ENCODE data around the gene ZDHHC16. TPM values are rescaled to one million over a fixed set of nuclear protein-coding genes. Genes with fewer than 3 reads are reported as not detected.

ZDHHC16 gene
- total RNA-seq, 1 experiment from 2014 or later, result 53.3 TPM

DNA sequence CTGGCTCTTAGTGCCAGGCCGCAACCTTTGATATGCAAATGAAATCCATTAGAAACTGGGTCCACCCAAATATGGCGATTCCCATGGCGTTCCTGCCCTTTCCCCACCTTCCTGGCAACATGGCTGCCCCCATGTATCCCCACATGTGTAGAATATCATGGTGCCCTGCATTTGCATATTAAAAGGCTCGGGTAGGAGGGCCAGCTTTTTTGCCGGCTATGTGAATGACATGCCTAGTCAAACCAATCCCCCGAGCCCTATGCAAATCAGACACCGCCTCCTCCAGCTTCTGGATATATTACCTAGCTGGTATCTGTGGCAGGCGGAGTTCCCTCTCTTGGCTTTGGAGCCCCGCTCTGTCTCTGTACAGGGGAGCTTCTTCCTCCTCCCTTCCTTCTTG, 34.0 kb downstream of the ZDHHC16 start:
- no peaks in the 10 kb centered on the region for H3K9me3 ChIP-seq (replicated peaks)
- no peak overlapping the region for H3K27ac ChIP-seq
- no peak overlapping the region for H3K4me3 ChIP-seq
- H3K4me1 ChIP-seq, result no peaks in the 10 kb centered on the region
- H3K36me3 ChIP-seq, result peaks cover 61% of the 10 kb centered on the region
- H3K27me3 ChIP-seq, result no peaks in the 10 kb centered on the region
- DNase-seq, result peak; percentile 17 to 30

DNA sequence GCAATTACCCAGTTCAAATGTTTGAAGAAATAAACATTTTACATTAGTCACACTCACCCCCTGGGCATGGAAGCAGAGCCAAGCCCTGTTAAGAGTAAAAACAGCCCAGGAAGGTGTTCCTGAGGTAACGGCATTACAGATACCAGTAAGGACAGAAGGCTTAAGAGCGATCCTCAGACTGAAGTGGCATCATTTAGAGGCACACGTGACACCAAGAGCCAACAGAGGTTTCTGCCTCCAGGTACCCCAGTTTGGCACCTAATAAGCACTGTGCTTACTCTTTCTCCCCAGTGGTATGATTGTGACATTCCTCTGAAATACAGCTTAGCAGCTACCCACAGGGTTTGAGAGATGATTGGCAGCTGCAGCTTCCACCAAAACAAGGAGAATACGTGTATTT, 35.1 kb downstream of the ZDHHC16 start:
- no peak for DNase-seq

DNA sequence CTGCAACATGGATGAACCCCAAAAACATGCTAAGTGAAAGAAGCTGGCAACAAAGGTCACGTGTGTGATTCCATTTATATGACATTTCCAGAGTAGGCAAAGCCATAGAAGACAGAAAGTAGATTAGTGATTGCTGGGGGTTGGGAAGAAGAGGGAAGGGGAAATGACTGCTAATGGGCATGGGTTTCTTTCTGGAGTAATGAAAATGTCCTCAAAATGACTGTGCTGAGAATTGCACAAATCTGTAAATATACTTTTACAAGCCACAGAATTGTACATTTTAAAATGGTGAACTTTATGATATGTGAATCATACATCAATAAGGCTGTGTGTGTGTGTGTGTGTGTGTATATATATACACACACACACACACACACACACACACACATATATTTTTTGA, 36.4 kb downstream of the ZDHHC16 start:
- no peaks in the 10 kb centered on the region for H3K27me3 ChIP-seq
- H3K9me3 ChIP-seq (replicated peaks), result no peaks in the 10 kb centered on the region
- DNase-seq, result no peak
- no peak overlapping the region for H3K27ac ChIP-seq
- no peaks in the 10 kb centered on the region for H3K4me1 ChIP-seq
- H3K4me3 ChIP-seq, result no peak overlapping the region
- peaks cover 46% of the 10 kb centered on the region for H3K36me3 ChIP-seq

More for the DNA sequence above, 35.1 kb downstream of the ZDHHC16 start:
- Histone ChIP-seq H3K4me1 (no peaks in the 10 kb centered on the region), H3K27ac (no peak overlapping the region), H3K4me3 (no peak overlapping the region), H3K27me3 (no peaks in the 10 kb centered on the region), H3K36me3 (peaks cover 56% of the 10 kb centered on the region), H3K9me3 (replicated peaks) (no peaks in the 10 kb centered on the region)

DNA sequence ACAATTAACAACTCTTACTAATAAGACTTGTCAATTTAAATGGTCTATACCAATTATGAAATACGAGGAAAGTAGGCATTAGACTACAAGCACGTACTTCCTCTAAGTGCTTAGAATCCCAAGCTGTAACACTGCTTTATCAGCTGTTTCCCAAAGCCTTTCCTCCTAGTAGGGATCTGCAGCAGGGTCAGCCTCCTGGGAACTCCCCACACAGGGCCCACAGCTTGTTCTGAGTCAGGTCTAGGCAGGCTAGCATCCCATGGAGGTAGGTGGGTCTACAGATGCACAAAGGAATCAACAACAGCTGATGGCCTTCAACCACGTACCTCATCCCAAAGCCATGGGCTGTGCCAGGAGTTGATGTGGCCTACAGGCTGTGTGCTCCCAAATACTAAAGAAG, 37.5 kb downstream of the ZDHHC16 start:
- Histone ChIP-seq H3K4me1 (no peaks in the 10 kb centered on the region), H3K27ac (no peak overlapping the region), H3K4me3 (no peak overlapping the region), H3K9me3 (replicated peaks) (no peaks in the 10 kb centered on the region), H3K27me3 (no peaks in the 10 kb centered on the region), H3K36me3 (peaks cover 46% of the 10 kb centered on the region)
- DNase-seq, result peak; percentile 23 to 36

GRCh38 chr10:97483921-97484320, 37.9 kb downstream of the ZDHHC16 start:
- H3K4me1 ChIP-seq, result no peaks in the 10 kb centered on the region
- no peak for DNase-seq
- H3K27me3 ChIP-seq, result no peaks in the 10 kb centered on the region
- no peak overlapping the region for H3K4me3 ChIP-seq
- H3K36me3 ChIP-seq, result peaks cover 49% of the 10 kb centered on the region
- no peaks in the 10 kb centered on the region for H3K9me3 ChIP-seq (replicated peaks)
- H3K27ac ChIP-seq, result no peak overlapping the region

- no peaks in the 10 kb centered on the region for H3K4me1 ChIP-seq
Observed at GRCh38 chr10:97485647-97486281, 39.8 kb downstream of the ZDHHC16 start.

DNA sequence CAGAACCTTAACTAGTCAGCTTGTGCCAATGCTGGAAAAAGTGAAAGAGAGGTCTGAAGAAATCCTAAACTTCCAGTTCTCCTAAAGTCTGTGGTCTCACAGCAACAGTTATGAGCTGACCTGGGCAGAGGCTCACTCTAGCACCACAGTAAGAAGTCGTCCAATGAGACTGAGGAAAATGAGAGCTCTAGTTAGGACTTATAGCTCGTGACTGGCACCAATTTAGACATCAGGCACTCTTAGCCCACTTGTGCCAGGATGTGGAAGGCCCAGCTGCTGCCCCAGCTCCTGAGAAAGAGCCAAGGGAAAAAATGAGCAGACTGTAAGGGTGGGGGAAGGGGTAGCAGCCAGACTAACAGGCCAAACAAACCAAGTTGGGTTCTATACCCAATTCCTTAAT, 44.6 kb downstream of the ZDHHC16 start:
- DNase-seq, result no peak
- Histone ChIP-seq H3K9me3 (replicated peaks) (no peaks in the 10 kb centered on the region), H3K4me3 (no peak overlapping the region), H3K36me3 (peaks cover 8% of the 10 kb centered on the region), H3K4me1 (no peaks in the 10 kb centered on the region), H3K27me3 (no peaks in the 10 kb centered on the region), H3K27ac (no peak overlapping the region)

More at GRCh38 chr10:97485647-97486281, 39.8 kb downstream of the ZDHHC16 start:
- no peaks in the 10 kb centered on the region for H3K9me3 ChIP-seq (replicated peaks)
- no peak overlapping the region for H3K27ac ChIP-seq
- peaks cover 34% of the 10 kb centered on the region for H3K36me3 ChIP-seq
- no peak overlapping the region for H3K4me3 ChIP-seq
- H3K27me3 ChIP-seq, result no peaks in the 10 kb centered on the region
- no peak for DNase-seq

DNA sequence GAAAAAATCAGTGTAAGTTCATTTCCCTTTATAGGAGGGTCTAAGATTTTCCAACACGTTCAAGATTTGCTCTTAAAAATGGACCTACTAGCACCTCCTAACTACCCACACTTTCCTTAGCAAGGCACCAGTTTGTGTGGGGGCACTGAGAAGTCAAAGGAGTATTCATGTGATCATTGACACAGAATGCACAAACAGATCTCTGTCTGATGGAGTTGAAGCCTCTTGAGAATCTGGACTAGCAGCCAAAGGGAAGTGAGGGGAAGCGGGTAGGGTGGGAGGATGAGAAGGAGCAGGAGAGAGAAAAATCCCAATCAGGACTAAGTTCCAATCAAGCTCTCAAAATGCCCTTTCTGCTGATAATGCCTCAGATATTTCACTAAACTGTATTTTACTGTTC, 48.2 kb downstream of the ZDHHC16 start:
- Histone ChIP-seq H3K4me1 (no peaks in the 10 kb centered on the region; the same call in 1 of the 2 replicates), H3K36me3 (no peaks in the 10 kb centered on the region), H3K27ac (no peak overlapping the region), H3K27me3 (no peaks in the 10 kb centered on the region), H3K4me3 (no peak overlapping the region), H3K9me3 (replicated peaks) (no peaks in the 10 kb centered on the region)
- no peak for DNase-seq

DNA sequence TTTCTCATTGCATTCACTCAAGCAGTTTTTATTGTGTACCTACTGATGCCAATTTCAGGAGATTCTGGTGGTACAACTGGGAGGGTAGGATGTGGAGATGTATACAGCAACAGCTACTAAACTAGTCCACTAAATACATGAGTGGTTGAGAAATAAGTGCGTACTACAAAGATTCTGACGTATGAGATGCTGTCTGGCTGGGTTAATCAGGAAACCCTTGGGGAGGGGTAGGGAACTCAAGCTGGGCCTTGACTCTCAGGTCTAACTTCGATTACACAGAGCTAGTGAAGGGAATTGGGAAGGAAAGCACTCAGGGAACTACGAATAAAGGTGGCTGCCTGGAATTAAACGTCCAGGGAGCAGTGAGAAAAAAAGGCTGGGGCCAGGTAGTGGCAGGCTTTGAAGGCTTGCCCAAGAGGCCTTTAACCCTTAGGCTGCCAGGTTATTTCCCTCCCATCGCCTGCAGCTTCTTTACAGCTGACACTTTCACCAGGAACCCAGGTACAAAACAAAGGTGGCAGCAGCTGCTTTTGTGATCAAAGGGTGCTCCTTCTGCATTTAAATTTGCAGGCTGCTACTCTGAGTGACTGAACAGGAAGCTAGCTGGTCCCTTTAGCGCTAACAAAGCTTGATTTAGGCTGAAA, 49.0 kb downstream of the ZDHHC16 start:
- Histone ChIP-seq H3K9me3 (replicated peaks) (no peaks in the 10 kb centered on the region), H3K27me3 (no peaks in the 10 kb centered on the region), H3K4me3 (no peak overlapping the region), H3K27ac (no peak overlapping the region), H3K4me1 (peaks cover under 1% of the 10 kb centered on the region), H3K36me3 (no peaks in the 10 kb centered on the region)
- no peak for DNase-seq

DNA sequence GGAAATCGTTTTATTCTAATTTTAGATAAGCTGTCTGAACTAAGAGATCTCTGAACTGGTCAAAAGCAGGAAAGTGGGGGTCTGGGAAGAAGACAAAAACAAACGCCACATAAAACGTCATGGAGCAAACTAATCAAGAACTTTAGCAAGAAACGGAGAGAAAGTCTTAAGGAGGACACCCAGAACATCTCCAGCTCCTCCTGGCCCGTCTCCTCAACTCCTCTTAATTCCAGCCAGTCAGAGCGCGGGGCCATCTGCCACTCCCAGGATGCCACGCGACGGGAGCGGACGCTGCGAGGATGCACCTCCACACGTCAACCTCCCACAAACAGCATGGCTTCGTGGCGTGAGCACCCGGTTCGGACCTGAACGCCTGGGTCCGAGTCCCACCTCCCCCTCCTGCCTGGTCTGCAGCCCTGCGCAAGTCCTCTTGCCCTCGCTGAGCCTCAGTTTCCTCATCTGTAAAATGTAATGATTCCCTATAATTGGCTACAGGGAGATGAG, 51.6 kb downstream of the ZDHHC16 start:
- peak overlapping the region; percentile 75 for H3K27ac ChIP-seq
- no peaks in the 10 kb centered on the region for H3K36me3 ChIP-seq
- peak; percentile 85 to 88 for DNase-seq
- peak overlapping the region; percentile 95 for H3K4me3 ChIP-seq
- peaks cover 8% of the 10 kb centered on the region for H3K4me1 ChIP-seq
- H3K27me3 ChIP-seq, result no peaks in the 10 kb centered on the region
- H3K9me3 ChIP-seq (replicated peaks), result no peaks in the 10 kb centered on the region

- Histone ChIP-seq H3K9me3 (replicated peaks) (no peaks in the 10 kb centered on the region), H3K27me3 (no peaks in the 10 kb centered on the region), H3K4me1 (peaks cover 8% of the 10 kb centered on the region), H3K4me3 (peak within 1 kb of the TSS; percentile 95), H3K36me3 (no peaks in the 10 kb centered on the region), H3K27ac (peak within 1 kb of the TSS; percentile 75)
- peak; percentile 99 to 100 for DNase-seq
Observed at GRCh38 chr10:97498076-97498840, 52.3 kb downstream of the ZDHHC16 start, which contains the start of gene MMS19. Gene MMS19, minus strand, starts transcription at chr10:97498422. Its CDS starts 38 bp downstream, at chr10:97498384.

DNA sequence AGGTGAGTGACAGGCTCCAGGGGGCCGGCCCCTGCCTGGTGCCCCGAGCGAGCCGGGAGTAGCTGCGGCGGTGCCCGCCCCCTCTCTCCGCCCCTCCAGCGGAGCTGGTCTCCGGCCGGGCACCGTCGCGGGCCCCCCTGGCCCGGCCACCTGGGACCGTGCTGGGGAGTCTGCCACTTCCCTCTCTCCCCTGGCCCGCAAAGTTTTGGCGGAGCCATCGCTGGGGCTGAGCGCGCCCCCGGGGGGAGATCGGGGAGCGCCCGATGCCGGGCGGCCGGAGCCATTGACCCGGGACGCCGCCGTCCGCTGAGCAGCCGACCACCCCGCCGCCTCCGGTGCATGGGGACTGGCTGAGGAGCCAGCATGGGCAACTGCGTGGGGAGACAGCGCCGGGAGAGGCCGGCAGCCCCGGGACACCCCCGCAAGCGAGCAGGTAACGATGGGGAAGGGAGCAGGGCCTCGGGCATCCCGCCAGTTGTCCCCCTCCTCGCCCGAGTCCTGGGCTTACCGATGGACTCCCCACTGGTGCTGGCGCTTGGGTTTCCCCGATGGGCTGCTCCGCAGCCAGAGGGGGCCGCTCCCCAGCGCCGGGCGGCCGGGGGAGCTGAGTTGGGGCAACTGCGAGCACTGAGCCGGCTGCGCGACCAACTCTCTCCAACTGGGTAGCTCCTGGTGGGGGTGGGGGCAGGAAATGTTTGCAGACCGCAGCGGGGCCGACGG, 53.0 kb downstream of the ZDHHC16 start, which contains the start of gene UBTD1:
Gene UBTD1 (plus strand): TSS at position 84 of the 720 bp plus-strand sequence. CDS start 280 bp downstream, at position 364.
- H3K4me3 ChIP-seq, result peak within 1 kb of the TSS; percentile 95
- peak; percentile 57 to 61 for DNase-seq
- peak within 1 kb of the TSS; percentile 75 for H3K27ac ChIP-seq
- no peaks in the 10 kb centered on the region for H3K27me3 ChIP-seq
- H3K4me1 ChIP-seq, result peaks cover 8% of the 10 kb centered on the region
- H3K36me3 ChIP-seq, result no peaks in the 10 kb centered on the region
- H3K9me3 ChIP-seq (replicated peaks), result no peaks in the 10 kb centered on the region

DNA sequence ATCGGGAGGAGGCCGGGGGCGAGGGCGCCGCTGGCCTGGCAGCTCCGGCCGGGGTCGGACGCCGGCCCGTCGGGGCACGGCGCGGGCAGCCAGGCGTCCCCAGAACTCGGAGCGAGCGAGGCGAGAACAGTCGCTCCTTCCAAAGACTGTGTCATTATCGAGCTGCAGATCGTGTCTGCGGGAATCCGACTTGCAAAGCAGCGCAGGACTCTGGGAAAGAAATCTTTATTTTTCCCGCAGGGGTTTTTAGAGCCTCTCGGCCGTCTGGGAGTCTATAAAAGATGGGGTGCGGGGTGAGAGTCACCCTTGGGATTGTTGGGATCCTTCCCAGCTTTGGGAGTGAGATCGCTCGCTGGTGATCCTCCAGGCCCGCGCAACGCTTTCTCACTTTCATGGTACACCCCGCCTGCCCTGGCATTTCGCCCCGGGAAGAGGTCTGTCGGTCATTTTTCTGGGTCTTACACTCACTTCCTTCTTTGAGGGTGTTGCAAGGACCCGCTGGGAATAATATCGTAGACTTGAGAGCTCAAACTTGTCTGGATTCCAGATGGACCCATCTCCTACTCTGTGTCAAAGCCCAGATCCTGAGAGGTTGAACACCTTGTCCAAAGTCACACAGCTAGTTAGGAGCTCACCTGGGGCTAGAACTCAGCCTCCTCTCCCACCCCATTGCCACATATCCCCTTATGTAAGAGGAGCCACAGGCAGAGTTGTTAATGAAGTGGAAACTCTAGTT, 53.8 kb downstream of the ZDHHC16 start:
- DNase-seq, result peak; percentile 34 to 48
- H3K27ac ChIP-seq, result no peak overlapping the region
- H3K9me3 ChIP-seq (replicated peaks), result no peaks in the 10 kb centered on the region
- H3K4me1 ChIP-seq, result peaks cover 8% of the 10 kb centered on the region
- H3K36me3 ChIP-seq, result no peaks in the 10 kb centered on the region
- H3K4me3 ChIP-seq, result peak overlapping the region; percentile 95
- H3K27me3 ChIP-seq, result no peaks in the 10 kb centered on the region

GRCh38 chr10:97500297-97500575, 54.3 kb downstream of the ZDHHC16 start:
- no peak for DNase-seq
- peak overlapping the region; percentile 95 for H3K4me3 ChIP-seq
- H3K9me3 ChIP-seq (replicated peaks), result no peaks in the 10 kb centered on the region
- no peaks in the 10 kb centered on the region for H3K27me3 ChIP-seq
- no peak overlapping the region for H3K27ac ChIP-seq
- H3K4me1 ChIP-seq, result peaks cover 8% of the 10 kb centered on the region
- H3K36me3 ChIP-seq, result no peaks in the 10 kb centered on the region

Measured in SJCRH30 (cell line).